ENCODE data around the gene EMX1. TPM values are rescaled to one million over a fixed set of nuclear protein-coding genes. Genes with fewer than 3 reads are reported as not detected.

The EMX1 gene
- polyA plus RNA-seq, 3 donors = not detected

- Histone ChIP-seq H3K4me3 (replicated peaks in 1 of 3; ENCODE audit: low read depth in 2 of 3, low read length in 3 of 3) (peak overlapping the region in 1 of 3 experiments; percentile 42), H3K36me3 (replicated peaks in 1 of 2; ENCODE audit: control insufficient read depth in 1 of 2, insufficient read depth in 2 of 2, low read length in 2 of 2) (no peaks in the 10 kb centered on the region), H3K4me2 (replicated peaks; ENCODE audit: extremely low read depth, low read length, poor library complexity, severe bottlenecking) (peak overlapping the region; percentile 65), H2AFZ (ENCODE audit: insufficient read depth, low read depth, low read length, poor library complexity, severe bottlenecking) (peak overlapping the region; percentile 41), H3K9ac (ENCODE audit: insufficient read depth, low read length, poor library complexity, severe bottlenecking) (no peak overlapping the region), H3K79me2 (ENCODE audit: insufficient read depth, low read length) (no peaks in the 10 kb centered on the region), H3K27me3 (ENCODE audit: control insufficient read depth in 2 of 2, insufficient read depth in 2 of 2, low read length in 2 of 2) (peaks cover 83 to 93% of the 10 kb centered on the region in 2 donors), H4K20me1 (ENCODE audit: insufficient read depth, low read length) (no peaks in the 10 kb centered on the region), H3K4me1 (ENCODE audit: control insufficient read depth in 1 of 2, insufficient read depth in 2 of 2, low read length in 2 of 2) (peaks cover 26 to 42% of the 10 kb centered on the region in 2 donors), H3K9me3 (replicated peaks in 1 of 2; ENCODE audit: control insufficient read depth in 1 of 2, insufficient read depth in 1 of 2, low read length in 2 of 2) (peaks cover 6 to 50% of the 10 kb centered on the region in 2 donors), H3K27ac (ENCODE audit: low read depth in 1 of 2, low read length in 2 of 2) (no peak overlapping the region)
- Mint-ChIP-seq H3K4me3 (peak overlapping the region; percentile 61 to 82), H3K27ac (no peak overlapping the region), H3K36me3 (peaks cover 3% of the 10 kb centered on the region in 2 donors), H3K4me1 (peaks cover 22% of the 10 kb centered on the region), H3K27me3 (ENCODE audit: low read depth in 3 of 3) (peaks cover 86 to 94% (median 87%) of the 10 kb centered on the region in 3 donors), H3K9me3 (peaks cover 0 to 39% (median 14%) of the 10 kb centered on the region in 7 donors)
- no peak for TF ChIP-seq CTCF (IDR thresholded peaks at IDR 0.05)
- intact Hi-C loops (cut with micrococcal nuclease) = no loop called here
- peak; percentile 19 to 39 (median 23) for DNase-seq
- under 1% methylated on average over 84 of the region's 86 CpGs for WGBS (ENCODE audit: insufficient coverage)
Measured at GRCh38 chr2:72915907-72916742, 1.2 kb upstream of the EMX1 start.

GRCh38 chr2:72916743-72917137 lies 579 bp upstream of the EMX1 start:
- DNase-seq = no peak
- H3K27ac Mint-ChIP-seq = no peak overlapping the region
- Histone ChIP-seq H3K4me1 (ENCODE audit: control insufficient read depth in 1 of 2, insufficient read depth in 2 of 2, low read length in 2 of 2) (peaks cover 26 to 42% of the 10 kb centered on the region in 2 donors), H3K79me2 (ENCODE audit: insufficient read depth, low read length) (no peaks in the 10 kb centered on the region), H3K4me3 (replicated peaks in 1 of 3; ENCODE audit: low read depth in 2 of 3, low read length in 3 of 3) (peak overlapping the region in 1 of 3 experiments; percentile 42), H3K27me3 (ENCODE audit: control insufficient read depth in 2 of 2, insufficient read depth in 2 of 2, low read length in 2 of 2) (peaks cover 83 to 93% of the 10 kb centered on the region in 2 donors), H3K9me3 (replicated peaks in 1 of 2; ENCODE audit: control insufficient read depth in 1 of 2, insufficient read depth in 1 of 2, low read length in 2 of 2) (peaks cover 6 to 55% of the 10 kb centered on the region in 2 donors), H2AFZ (ENCODE audit: insufficient read depth, low read depth, low read length, poor library complexity, severe bottlenecking) (no peak overlapping the region), H3K36me3 (replicated peaks in 1 of 2; ENCODE audit: control insufficient read depth in 1 of 2, insufficient read depth in 2 of 2, low read length in 2 of 2) (no peaks in the 10 kb centered on the region), H4K20me1 (ENCODE audit: insufficient read depth, low read length) (no peaks in the 10 kb centered on the region), H3K4me2 (replicated peaks; ENCODE audit: extremely low read depth, low read length, poor library complexity, severe bottlenecking) (peak overlapping the region; percentile 65), H3K27ac (ENCODE audit: low read depth in 1 of 2, low read length in 2 of 2) (no peak overlapping the region), H3K9ac (ENCODE audit: insufficient read depth, low read length, poor library complexity, severe bottlenecking) (no peak overlapping the region)
- peaks cover 86 to 94% (median 87%) of the 10 kb centered on the region in 3 donors for H3K27me3 Mint-ChIP-seq (ENCODE audit: low read depth in 3 of 3)
- intact Hi-C loops (cut with micrococcal nuclease) = no loop called here
- H3K4me3 Mint-ChIP-seq = peak overlapping the region; percentile 64 to 82
- TF ChIP-seq CTCF (IDR thresholded peaks at IDR 0.05) = no peak
- peaks cover 0 to 39% (median 14%) of the 10 kb centered on the region in 7 donors for H3K9me3 Mint-ChIP-seq
- peaks cover 3% of the 10 kb centered on the region in 2 donors for H3K36me3 Mint-ChIP-seq
- 2% methylated on average over 26 of the region's 29 CpGs for WGBS (ENCODE audit: insufficient coverage)
- peaks cover 22% of the 10 kb centered on the region for H3K4me1 Mint-ChIP-seq

Measured in CD14-positive monocyte (primary cell).